Fibroblast of mammary gland (primary cell): Measurements from ENCODE around the gene ADRM1.

Experiments
- DNase-seq: peaks from one replicate; pipeline ENCODE4 v3.0.0-alpha.2; 2010; ENCODE audit warnings: low read depth
- H3K4me3 ChIP-seq: 2 replicates; pipeline ENCODE4 v1.5.1; 2011; ENCODE audit warnings: low read depth, mild to moderate bottlenecking, low read length, moderate library complexity; ENCODE audit not compliant: control insufficient read depth
- TF ChIP-seq, protein P1 (sequence below): conservative IDR thresholded peaks from 2 replicates; pipeline ENCODE4 v1.5.1; 2011; ENCODE audit warnings: low read depth, low read length, inconsistent platforms; ENCODE audit not compliant: control insufficient read depth, insufficient read depth

Gene ADRM1

DNA sequence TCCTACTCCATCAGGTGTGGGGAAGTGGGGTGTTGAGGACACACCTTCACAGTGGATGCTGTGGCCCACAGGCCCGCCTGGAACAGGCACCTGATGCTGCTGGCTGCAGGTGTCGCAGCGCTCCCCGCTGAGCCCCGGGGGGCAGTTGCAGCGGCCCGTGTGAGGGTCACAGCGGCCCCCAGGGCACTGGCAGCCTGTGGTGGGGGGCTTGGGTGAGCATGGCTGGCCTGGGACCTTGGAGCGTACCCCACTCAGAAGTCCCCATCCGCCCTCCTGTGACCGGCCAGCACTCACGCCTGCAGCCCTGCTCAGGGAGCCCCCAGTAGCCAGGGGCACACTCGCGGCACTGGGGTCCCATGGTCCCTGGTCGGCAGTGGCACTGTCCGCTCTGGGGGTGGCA, 19.2 kb downstream of the ADRM1 start:
- TF ChIP-seq, protein P1, sequence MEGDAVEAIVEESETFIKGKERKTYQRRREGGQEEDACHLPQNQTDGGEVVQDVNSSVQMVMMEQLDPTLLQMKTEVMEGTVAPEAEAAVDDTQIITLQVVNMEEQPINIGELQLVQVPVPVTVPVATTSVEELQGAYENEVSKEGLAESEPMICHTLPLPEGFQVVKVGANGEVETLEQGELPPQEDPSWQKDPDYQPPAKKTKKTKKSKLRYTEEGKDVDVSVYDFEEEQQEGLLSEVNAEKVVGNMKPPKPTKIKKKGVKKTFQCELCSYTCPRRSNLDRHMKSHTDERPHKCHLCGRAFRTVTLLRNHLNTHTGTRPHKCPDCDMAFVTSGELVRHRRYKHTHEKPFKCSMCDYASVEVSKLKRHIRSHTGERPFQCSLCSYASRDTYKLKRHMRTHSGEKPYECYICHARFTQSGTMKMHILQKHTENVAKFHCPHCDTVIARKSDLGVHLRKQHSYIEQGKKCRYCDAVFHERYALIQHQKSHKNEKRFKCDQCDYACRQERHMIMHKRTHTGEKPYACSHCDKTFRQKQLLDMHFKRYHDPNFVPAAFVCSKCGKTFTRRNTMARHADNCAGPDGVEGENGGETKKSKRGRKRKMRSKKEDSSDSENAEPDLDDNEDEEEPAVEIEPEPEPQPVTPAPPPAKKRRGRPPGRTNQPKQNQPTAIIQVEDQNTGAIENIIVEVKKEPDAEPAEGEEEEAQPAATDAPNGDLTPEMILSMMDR = no peak
- H3K4me3 ChIP-seq = no peak overlapping the region
- DNase-seq = no peak

DNA sequence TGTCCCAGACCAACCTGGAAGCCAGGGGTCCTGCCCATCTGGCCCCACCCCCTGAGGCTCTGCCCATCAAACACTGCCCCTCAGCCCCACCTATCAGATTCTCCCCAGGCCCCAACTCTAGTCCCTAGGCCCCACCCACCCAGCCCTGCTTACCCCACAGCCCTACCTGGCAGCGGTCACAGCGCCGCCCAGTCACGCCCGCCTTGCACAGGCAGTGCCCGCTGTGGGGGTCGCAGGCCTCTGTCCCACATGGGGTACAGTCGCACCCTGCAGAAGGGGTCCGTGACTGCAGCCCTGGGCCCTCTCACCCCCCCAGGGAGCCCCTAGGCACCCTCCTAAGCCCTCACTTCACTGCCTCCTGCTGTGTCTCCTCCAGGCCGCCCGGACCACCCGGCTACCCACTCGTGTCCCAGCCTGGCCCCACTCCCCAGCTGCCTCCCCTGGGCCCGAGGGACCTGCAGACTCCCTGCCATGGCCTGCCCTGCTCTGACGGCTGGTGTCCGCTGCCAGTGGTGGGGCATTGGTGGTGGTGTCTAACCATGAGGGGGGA, 19.8 kb downstream of the ADRM1 start:
- TF ChIP-seq, protein P1 = no peak
- DNase-seq = no peak
- H3K4me3 ChIP-seq = no peak overlapping the region

DNA sequence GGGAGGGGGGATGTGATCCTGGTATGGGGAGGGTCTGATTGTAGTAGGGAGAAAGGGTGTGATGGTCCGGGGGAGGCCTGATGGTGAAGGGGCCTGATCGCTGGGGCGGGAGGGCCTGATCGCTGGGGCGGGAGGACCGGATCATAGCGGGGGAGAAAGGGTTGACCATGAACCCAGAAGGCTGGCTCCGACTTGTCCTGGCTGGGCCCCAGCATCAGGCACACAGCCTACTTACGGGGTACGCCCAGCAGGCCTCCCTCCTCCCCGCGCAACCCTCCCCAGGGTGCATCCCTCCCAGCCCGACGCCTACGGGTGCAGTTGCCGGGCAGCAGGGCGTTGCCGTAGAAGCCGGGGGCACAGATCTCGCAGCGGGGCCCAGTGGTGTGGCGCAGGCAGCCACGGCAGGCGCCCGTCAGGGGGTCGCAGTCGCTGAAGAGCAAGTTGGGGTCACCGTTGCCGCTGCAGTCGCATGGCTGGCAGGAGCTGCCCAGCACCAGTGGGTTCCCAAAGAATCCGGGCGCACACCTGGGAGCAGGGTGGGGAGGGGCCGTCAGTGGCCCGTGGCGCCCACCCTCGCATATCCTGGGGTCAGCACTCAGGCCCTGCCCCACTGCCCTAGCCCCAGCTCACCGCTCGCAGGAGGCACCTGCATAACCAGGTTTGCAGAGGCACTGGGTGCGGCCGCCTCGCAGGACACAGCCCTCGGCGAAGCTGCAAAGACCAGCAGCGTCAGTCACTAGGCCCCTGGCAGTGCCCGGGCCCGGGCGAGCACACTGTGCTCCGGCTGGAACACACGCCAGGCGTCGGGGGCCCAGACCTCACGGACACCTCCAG, 20.6 kb downstream of the ADRM1 start:
- no peak overlapping the region for H3K4me3 ChIP-seq
- DNase-seq = no peak

DNA sequence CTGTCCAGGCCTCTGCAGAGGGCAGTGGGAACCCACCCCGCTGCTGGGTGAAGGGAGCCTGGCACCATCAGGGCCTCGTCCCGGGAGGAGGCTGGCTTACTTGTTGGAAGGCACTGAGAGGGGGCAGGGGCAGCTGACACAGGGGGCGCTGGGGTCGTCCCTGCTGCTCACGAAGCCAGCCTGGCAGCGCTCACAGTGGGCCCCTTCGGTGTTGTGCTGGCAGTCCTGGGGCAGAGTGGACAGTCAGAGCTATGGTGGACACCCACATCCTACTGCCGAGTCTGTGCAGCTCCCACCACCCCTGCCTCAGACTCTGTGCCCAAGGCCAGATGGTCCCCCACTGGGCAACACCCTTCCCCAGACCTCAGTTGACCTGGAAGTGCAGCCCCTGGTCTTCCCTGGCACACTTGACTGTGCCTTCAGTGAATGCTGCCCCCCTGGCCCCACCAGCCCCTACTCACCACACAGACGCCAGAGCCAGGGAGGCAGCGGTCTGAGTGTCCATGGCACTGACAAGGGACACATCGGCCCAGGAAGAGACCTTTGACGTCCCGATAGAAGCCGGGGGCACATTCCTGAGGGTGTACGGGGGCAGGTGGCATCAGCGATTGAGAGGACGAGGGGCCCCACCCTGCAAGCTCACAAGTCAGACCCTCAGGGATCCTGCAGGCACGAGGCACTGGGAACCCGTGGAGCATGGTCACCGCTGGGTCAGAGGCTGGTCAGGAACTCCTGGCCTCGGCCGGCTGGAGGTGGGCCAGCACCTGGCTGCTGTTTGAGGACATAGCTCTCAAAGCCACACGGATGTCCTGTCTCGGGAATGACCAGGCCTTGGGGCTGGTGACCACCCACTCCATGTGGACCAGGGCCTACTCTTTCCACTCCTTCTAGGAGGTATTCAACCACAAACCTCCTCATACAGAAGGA, 21.4 kb downstream of the ADRM1 start:
- TF ChIP-seq, protein P1 = no peak
- no peak overlapping the region for H3K4me3 ChIP-seq
- no peak for DNase-seq

More for the DNA sequence above, 20.6 kb downstream of the ADRM1 start:
- TF ChIP-seq, protein P1 = no peak

DNA sequence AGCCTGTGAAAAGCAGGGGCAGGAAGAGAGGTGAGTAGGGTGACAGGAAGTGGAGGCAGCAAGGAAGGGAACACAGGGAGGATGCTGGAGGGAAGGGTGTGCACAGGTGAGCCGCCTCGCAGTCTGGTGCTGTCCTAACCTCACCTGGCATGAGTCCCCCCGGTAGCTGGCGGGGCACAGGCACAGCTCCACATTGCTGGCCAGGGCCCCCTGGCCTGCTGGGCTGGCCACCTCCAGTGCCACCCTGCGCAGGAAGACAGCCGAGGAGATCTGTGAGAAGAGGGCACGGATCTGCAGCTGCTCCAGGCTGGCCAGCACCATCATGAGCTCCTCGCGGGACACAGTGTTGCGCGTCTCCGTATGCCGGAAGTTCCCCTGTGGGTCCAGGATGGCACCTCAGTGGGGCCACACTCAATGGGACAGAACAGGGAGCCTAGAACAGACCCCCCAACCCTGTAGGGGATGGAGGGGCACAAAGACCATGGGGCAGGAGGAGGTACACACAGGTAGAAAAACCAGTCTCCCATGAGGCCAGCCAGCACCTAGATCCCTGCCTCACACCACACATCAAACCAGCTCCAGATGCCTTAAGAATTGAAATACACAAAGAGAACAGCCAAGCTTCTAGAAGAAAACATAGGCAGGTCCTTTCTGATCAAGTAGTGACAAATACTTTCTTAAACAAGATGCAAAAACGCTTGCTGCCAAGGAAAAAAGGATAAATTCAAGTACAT, 22.5 kb downstream of the ADRM1 start:
- TF ChIP-seq, protein P1 = no peak
- DNase-seq = no peak
- no peak overlapping the region for H3K4me3 ChIP-seq

DNA sequence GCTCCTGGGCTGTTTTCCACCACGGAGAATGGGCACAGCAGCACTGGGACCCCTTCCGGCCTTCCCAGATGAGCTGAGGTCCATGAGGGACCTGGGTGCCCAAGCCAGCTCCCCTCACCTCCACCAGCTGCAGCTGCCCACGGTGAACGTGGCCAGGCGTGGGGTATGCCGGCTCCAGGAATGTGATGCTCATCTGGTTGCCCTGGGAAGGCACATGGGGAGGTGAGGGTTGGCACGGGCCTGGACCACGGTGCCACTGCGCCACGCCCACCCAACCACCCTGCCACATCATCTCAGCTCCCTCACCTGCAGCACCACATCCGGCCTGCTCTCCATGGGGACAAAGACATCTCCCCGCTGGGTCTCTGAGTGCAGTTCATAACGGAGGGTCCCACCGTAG, 23.8 kb downstream of the ADRM1 start:
- H3K4me3 ChIP-seq = no peak overlapping the region
- DNase-seq = no peak
- TF ChIP-seq, protein P1 = no peak
